ENCODE results near the gene S100A13.

S100A13 gene

GRCh38 chr1:153612755-153613331, 14.5 kb downstream of the S100A13 start, which contains the start of gene S100A16:
TSS of gene S100A16 (minus strand) at chr1:153613137. CDS start at chr1:153608151, 4,986 bp downstream.
- no peak within 1 kb of the TSS for H3K27ac ChIP-seq (ENCODE audit: low read depth, low read length, severe bottlenecking)
- H3K4me1 ChIP-seq (ENCODE audit: control insufficient read depth, insufficient read depth, low read length, poor library complexity, severe bottlenecking) = peaks cover 41% of the 10 kb centered on the region
- WGBS, 2 experiments (ENCODE audit: insufficient coverage in 2 of 2) = 0 to 73% methylated on average over 1 to 4 of the region's 9 CpGs
- no peaks in the 10 kb centered on the region for H3K9me3 ChIP-seq (ENCODE audit: control insufficient read depth, low read length)
- peak within 1 kb of the TSS; percentile 36 for H3K4me3 ChIP-seq (ENCODE audit: extremely low read depth, insufficient read depth, low read length, poor library complexity, severe bottlenecking)
- H3K36me3 ChIP-seq (ENCODE audit: control insufficient read depth, insufficient read depth, low read length) = no peaks in the 10 kb centered on the region

- Histone ChIP-seq H3K27ac (ENCODE audit: low read depth, low read length, severe bottlenecking) (no peak overlapping the region), H3K9me3 (ENCODE audit: control insufficient read depth, low read length) (no peaks in the 10 kb centered on the region), H3K4me1 (ENCODE audit: control insufficient read depth, insufficient read depth, low read length, poor library complexity, severe bottlenecking) (peaks cover 47% of the 10 kb centered on the region), H3K4me3 (ENCODE audit: extremely low read depth, insufficient read depth, low read length, poor library complexity, severe bottlenecking) (peak overlapping the region; percentile 36), H3K36me3 (ENCODE audit: control insufficient read depth, insufficient read depth, low read length) (peaks cover 5% of the 10 kb centered on the region)
- 61 to 64% methylated on average over 4 to 6 of the region's 11 CpGs for WGBS, 2 experiments (ENCODE audit: insufficient coverage in 2 of 2)
These were observed 15.1 kb downstream of the S100A13 start for GRCh38 chr1:153612111-153612754.

- WGBS, 2 experiments (ENCODE audit: insufficient coverage in 2 of 2) = 100% methylated on average over 1 of the region's 1 CpG; no CpG with 5 or more reads in 1 of the 2 experiments
- Histone ChIP-seq H3K36me3 (ENCODE audit: control insufficient read depth, insufficient read depth, low read length) (peaks cover 14% of the 10 kb centered on the region), H3K27ac (ENCODE audit: low read depth, low read length, severe bottlenecking) (no peak overlapping the region), H3K4me3 (ENCODE audit: extremely low read depth, insufficient read depth, low read length, poor library complexity, severe bottlenecking) (peak overlapping the region; percentile 36), H3K9me3 (ENCODE audit: control insufficient read depth, low read length) (no peaks in the 10 kb centered on the region), H3K4me1 (ENCODE audit: control insufficient read depth, insufficient read depth, low read length, poor library complexity, severe bottlenecking) (peaks cover 56% of the 10 kb centered on the region)
These were observed 15.9 kb downstream of the S100A13 start for GRCh38 chr1:153611356-153611755.

GRCh38 chr1:153610811-153611301, 16.4 kb downstream of the S100A13 start:
- 91 to 100% methylated on average over 2 to 4 of the region's 7 CpGs for WGBS, 2 experiments (ENCODE audit: insufficient coverage in 2 of 2)
- peaks cover 16% of the 10 kb centered on the region for H3K36me3 ChIP-seq (ENCODE audit: control insufficient read depth, insufficient read depth, low read length)
- no peak overlapping the region for H3K27ac ChIP-seq (ENCODE audit: low read depth, low read length, severe bottlenecking)
- H3K4me3 ChIP-seq (ENCODE audit: extremely low read depth, insufficient read depth, low read length, poor library complexity, severe bottlenecking) = no peak overlapping the region
- H3K9me3 ChIP-seq (ENCODE audit: control insufficient read depth, low read length) = no peaks in the 10 kb centered on the region
- peaks cover 56% of the 10 kb centered on the region for H3K4me1 ChIP-seq (ENCODE audit: control insufficient read depth, insufficient read depth, low read length, poor library complexity, severe bottlenecking)

GRCh38 chr1:153610334-153610733, 17.0 kb downstream of the S100A13 start:
- peaks cover 56% of the 10 kb centered on the region for H3K4me1 ChIP-seq (ENCODE audit: control insufficient read depth, insufficient read depth, low read length, poor library complexity, severe bottlenecking)
- H3K9me3 ChIP-seq (ENCODE audit: control insufficient read depth, low read length) = no peaks in the 10 kb centered on the region
- no peak overlapping the region for H3K4me3 ChIP-seq (ENCODE audit: extremely low read depth, insufficient read depth, low read length, poor library complexity, severe bottlenecking)
- WGBS, 2 experiments (ENCODE audit: insufficient coverage in 2 of 2) = 40 to 61% methylated on average over 2 to 3 of the region's 4 CpGs
- peaks cover 21% of the 10 kb centered on the region for H3K36me3 ChIP-seq (ENCODE audit: control insufficient read depth, insufficient read depth, low read length)
- H3K27ac ChIP-seq (ENCODE audit: low read depth, low read length, severe bottlenecking) = peak overlapping the region; percentile 96

- Histone ChIP-seq H3K9me3 (ENCODE audit: control insufficient read depth, low read length) (no peaks in the 10 kb centered on the region), H3K36me3 (ENCODE audit: control insufficient read depth, insufficient read depth, low read length) (peaks cover 21% of the 10 kb centered on the region), H3K4me3 (ENCODE audit: extremely low read depth, insufficient read depth, low read length, poor library complexity, severe bottlenecking) (no peak overlapping the region), H3K4me1 (ENCODE audit: control insufficient read depth, insufficient read depth, low read length, poor library complexity, severe bottlenecking) (peaks cover 56% of the 10 kb centered on the region), H3K27ac (ENCODE audit: low read depth, low read length, severe bottlenecking) (peak overlapping the region; percentile 96)
- 76 to 82% methylated on average over 4 of the region's 6 CpGs for WGBS, 2 experiments (ENCODE audit: insufficient coverage in 2 of 2)
These were observed 17.8 kb downstream of the S100A13 start for GRCh38 chr1:153609585-153609907.

GRCh38 chr1:153608742-153609584, 18.3 kb downstream of the S100A13 start:
- WGBS, 2 experiments (ENCODE audit: insufficient coverage in 2 of 2) = 17 to 18% methylated on average over 9 to 14 of the region's 19 CpGs
- H3K27ac ChIP-seq (ENCODE audit: low read depth, low read length, severe bottlenecking) = peak overlapping the region; percentile 96
- peak overlapping the region; percentile 42 for H3K4me3 ChIP-seq (ENCODE audit: extremely low read depth, insufficient read depth, low read length, poor library complexity, severe bottlenecking)
- H3K36me3 ChIP-seq (ENCODE audit: control insufficient read depth, insufficient read depth, low read length) = peaks cover 21% of the 10 kb centered on the region
- H3K4me1 ChIP-seq (ENCODE audit: control insufficient read depth, insufficient read depth, low read length, poor library complexity, severe bottlenecking) = peaks cover 56% of the 10 kb centered on the region
- no peaks in the 10 kb centered on the region for H3K9me3 ChIP-seq (ENCODE audit: control insufficient read depth, low read length)

GRCh38 chr1:153608089-153608682, 19.1 kb downstream of the S100A13 start:
- Histone ChIP-seq H3K36me3 (ENCODE audit: control insufficient read depth, insufficient read depth, low read length) (peaks cover 21% of the 10 kb centered on the region), H3K9me3 (ENCODE audit: control insufficient read depth, low read length) (no peaks in the 10 kb centered on the region), H3K4me3 (ENCODE audit: extremely low read depth, insufficient read depth, low read length, poor library complexity, severe bottlenecking) (peak overlapping the region; percentile 42), H3K4me1 (ENCODE audit: control insufficient read depth, insufficient read depth, low read length, poor library complexity, severe bottlenecking) (peaks cover 56% of the 10 kb centered on the region), H3K27ac (ENCODE audit: low read depth, low read length, severe bottlenecking) (peak overlapping the region; percentile 96)
- 83 to 100% methylated on average over 1 to 2 of the region's 7 CpGs for WGBS, 2 experiments (ENCODE audit: insufficient coverage in 2 of 2)

GRCh38 chr1:153607381-153607780, 19.9 kb downstream of the S100A13 start:
- Histone ChIP-seq H3K9me3 (ENCODE audit: control insufficient read depth, low read length) (no peaks in the 10 kb centered on the region), H3K4me1 (ENCODE audit: control insufficient read depth, insufficient read depth, low read length, poor library complexity, severe bottlenecking) (peaks cover 53% of the 10 kb centered on the region), H3K4me3 (ENCODE audit: extremely low read depth, insufficient read depth, low read length, poor library complexity, severe bottlenecking) (peak overlapping the region; percentile 42), H3K36me3 (ENCODE audit: control insufficient read depth, insufficient read depth, low read length) (peaks cover 21% of the 10 kb centered on the region), H3K27ac (ENCODE audit: low read depth, low read length, severe bottlenecking) (no peak overlapping the region)
- WGBS, 2 experiments (ENCODE audit: insufficient coverage in 2 of 2) = 93 to 96% methylated on average over 6 to 8 of the region's 8 CpGs

GRCh38 chr1:153606194-153606593, 21.1 kb downstream of the S100A13 start:
- H3K27ac ChIP-seq (ENCODE audit: low read depth, low read length, severe bottlenecking) = no peak overlapping the region
- H3K36me3 ChIP-seq (ENCODE audit: control insufficient read depth, insufficient read depth, low read length) = peaks cover 21% of the 10 kb centered on the region
- H3K4me1 ChIP-seq (ENCODE audit: control insufficient read depth, insufficient read depth, low read length, poor library complexity, severe bottlenecking) = peaks cover 41% of the 10 kb centered on the region
- H3K9me3 ChIP-seq (ENCODE audit: control insufficient read depth, low read length) = no peaks in the 10 kb centered on the region
- no peak overlapping the region for H3K4me3 ChIP-seq (ENCODE audit: extremely low read depth, insufficient read depth, low read length, poor library complexity, severe bottlenecking)
- 100% methylated on average over 2 to 3 of the region's 11 CpGs for WGBS, 2 experiments (ENCODE audit: insufficient coverage in 2 of 2)
